Epithelial cell of proximal tubule (primary cell): ENCODE results near the gene GAB1. TPM values are rescaled to one million over a fixed set of nuclear protein-coding genes. Genes with fewer than 3 reads are reported as not detected.

Source experiments
- DNase-seq: peaks from one replicate; pipeline ENCODE4 v3.0.0-alpha.2; 2011; ENCODE audit warnings: low read depth
- H3K4me3 ChIP-seq: 2 replicates; pipeline ENCODE4 v1.5.1; 2011; ENCODE audit warnings: low read depth, mild to moderate bottlenecking, low read length
- CTCF ChIP-seq: conservative IDR thresholded peaks from 2 replicates; pipeline ENCODE4 v1.5.1; 2012; ENCODE audit warnings: low read depth, mild to moderate bottlenecking, low read length
- total RNA-seq: library from RNA; depleted of rRNA; stranded (reverse); fragments of >200 nt; gene quantifications from 2 replicates; pipeline ENCODE4 v1.2.3, GENCODE V29; 2015

Gene GAB1
- total RNA-seq, 1 donor from 2014 or later, result 12.2 TPM

- no peak for TF ChIP-seq CTCF
- H3K4me3 ChIP-seq, result no peak overlapping the region
- DNase-seq, result no peak
Observed at GRCh38 chr4:143410015-143410414, 73.3 kb downstream of the GAB1 start.

DNA sequence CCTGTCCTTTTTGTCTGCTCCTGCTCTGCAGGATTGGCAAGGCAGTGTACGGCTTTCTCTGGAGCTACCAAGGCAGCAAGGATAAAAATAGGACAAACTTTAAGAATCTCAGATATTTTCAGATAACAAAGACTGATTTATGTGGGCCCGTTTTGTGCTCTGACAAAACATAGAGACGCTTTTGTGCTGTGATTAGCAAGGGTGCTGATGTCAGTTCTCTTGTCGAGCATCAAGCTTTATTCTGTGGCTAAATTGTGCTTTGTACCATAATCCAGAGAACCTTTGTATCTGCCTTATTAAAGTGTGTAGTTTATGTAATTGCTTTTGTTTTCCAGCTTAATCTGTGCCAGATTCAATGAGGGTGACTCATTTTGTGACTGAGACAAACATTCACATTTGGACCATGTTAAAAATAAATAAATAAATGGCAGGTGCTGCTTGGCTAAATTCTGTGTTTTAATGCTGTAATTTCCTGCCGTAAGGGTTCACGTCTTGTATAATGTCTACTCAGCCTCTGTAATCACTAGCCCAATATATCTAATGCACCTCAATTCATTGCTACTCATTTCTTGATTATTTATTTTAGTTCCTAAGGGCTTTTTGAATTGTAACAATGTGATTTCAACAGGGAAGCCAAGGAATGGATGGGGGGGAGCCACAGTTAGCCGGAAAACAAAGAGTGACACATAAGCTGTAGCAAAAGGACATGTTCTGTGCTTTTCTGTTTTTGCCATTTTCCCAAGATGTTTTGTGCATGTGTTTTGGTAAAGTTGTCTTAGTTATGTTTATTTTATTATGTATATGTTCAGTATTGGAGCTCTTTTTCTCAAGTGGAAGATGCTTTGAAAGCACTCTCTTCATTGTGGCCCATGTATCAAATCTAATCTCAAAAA, 75.1 kb downstream of the GAB1 start:
- H3K4me3 ChIP-seq, result no peak overlapping the region
- DNase-seq, result no peak
- TF ChIP-seq CTCF, result no peak

DNA sequence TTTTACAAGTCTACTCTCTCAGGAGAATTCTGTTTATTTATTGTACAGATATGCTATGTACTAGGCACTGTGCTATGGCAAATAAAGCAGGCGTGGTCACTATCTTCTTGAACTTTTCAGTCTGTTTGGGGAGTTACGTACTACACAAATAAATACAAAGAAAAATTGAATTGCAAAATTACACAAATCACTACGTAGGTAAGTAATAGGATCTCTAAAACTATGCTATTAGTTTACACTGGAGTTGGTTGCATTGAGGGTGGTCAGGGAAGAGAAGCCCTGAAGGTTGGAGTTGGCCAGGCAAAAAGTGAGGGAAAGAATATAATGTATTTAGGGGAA, 75.7 kb downstream of the GAB1 start:
- no peak overlapping the region for H3K4me3 ChIP-seq
- no peak for TF ChIP-seq CTCF
- no peak for DNase-seq

DNA sequence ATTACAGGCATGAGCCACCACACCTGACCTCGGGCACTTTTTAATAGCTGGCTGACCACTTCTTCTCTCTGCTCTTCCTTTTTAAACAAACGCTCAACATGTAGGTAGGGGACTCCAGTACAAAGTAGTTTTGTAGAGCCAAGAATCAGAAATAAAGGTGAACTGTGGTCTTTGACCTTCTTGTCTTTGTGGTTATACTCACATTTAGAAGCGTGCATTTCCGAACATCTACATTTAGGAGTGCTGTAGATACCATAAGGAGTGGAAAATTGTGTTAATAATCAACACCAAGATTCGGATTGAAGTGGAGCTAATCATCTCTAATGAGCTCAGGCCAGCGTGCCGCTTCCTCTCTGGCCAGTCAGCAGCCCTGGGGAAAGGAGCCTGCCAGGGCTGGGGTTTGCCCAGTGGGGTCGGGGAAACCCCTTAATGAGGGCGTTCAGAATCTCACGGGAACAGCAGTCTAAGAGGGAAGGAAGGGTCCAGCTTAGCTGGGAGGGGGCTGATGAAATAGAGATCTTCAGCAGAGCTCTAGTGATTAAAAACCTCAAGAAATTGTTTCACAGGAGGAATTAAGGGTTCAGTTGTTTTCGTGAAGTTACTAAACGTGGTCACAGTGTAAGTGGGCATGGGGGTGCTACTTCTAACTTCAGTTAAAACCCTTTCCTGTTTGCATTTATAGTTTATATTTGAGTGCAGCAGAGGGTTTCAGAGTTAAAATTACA, 81.2 kb downstream of the GAB1 start:
- TF ChIP-seq CTCF, result no peak

GRCh38 chr4:143420227-143420626, 83.6 kb downstream of the GAB1 start:
- H3K4me3 ChIP-seq, result no peak overlapping the region
- no peak for TF ChIP-seq CTCF
- DNase-seq, result no peak

More for the DNA sequence above, 81.2 kb downstream of the GAB1 start:
- no peak for DNase-seq
- no peak overlapping the region for H3K4me3 ChIP-seq

- DNase-seq, result no peak
Observed at GRCh38 chr4:143421609-143422008, 84.9 kb downstream of the GAB1 start.

More at GRCh38 chr4:143421609-143422008, 84.9 kb downstream of the GAB1 start:
- TF ChIP-seq CTCF, result no peak
- H3K4me3 ChIP-seq, result no peak overlapping the region
